ENCODE measurements around the gene ZFHX2.
A peak's percentile ranks its signal among the peaks of the same experiment; 100 is the strongest.
"Not testable (repeated sequence)": the region's sequence is repeated elsewhere in the genome, so short reads cannot be mapped to it uniquely, and the experiment has no call there.

The ZFHX2 gene

DNA sequence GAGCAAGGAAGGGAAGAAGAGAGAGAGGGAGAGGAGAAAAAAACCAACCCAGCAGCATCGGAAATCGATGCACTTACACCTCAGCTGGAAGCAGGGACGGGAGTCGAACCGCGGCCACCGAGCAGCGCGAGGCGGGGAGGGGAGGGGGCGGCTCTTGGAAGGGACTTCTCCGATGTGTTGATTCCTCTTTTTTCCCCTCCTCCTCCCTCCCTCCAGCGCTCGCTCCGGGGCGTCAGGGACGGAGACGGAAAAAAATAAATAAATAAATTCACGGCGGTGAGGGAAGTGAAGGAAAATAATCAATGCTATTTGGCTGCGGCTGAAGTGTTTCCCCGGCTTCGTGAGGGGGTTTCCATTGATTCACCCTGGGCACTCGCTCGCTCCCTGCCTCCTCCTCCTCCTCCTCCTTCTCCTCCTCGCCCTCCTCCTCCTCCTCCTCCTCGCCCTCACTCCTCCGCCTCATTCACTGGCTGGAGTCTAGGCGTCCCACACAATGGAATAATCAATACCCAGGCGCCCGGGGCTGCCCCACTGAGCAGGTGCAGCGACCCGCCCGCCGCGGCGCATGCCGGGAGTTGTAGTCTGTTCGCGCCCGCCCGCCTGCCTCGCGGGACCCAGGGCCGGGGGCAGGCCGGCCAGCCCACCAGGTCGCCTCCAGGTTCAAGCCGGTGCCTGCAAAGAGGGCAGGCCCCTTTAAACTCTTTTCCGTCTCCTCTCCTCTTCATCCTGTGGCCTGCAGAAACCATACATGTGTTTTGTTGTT is at the start of gene ZFHX2:
Gene ZFHX2 (minus strand): TSS at position 500 of the 763 bp plus-strand sequence. CDS start 16,440 bp downstream, outside the sequence.
- DNase-seq = peak; percentile 58

DNA sequence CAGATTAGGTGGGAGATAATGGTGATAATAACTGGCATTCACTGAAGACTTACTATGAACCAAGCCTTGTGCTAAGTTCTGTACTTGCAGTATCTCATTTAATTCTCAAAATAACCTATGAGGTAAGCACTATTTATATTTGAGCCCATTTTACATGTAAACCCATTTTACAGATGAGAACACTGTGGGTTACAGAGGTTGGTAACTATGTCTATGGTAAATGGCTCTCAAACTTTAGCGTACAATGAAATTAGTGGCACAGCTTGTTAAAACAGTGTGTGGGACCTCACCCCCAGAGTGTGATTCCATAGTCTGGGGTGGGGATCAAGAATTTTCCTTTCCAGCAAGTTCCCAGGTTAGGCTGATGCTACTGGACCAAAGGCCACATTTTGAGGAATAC is 49.2 kb upstream of the ZFHX2 start:
- no peak for DNase-seq

DNA sequence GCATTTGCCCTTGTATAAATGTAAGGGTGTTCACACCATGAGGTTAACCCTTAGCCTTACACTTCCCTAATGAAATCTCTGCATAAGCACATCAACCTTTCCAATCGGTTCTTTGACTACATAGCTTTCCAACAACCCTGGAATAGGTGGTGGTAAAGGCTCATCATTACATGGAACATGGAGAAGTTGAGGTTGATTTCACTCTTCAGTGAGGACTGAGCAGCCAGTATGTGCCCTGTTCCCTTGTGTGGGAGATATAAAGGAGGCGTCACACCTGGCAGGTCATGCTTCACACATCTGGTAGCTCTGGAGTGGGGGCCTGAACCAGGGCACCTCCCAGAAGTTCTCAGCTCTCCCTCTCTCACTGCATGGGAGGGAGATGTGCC is 48.8 kb upstream of the ZFHX2 start:
- DNase-seq = no peak

DNA sequence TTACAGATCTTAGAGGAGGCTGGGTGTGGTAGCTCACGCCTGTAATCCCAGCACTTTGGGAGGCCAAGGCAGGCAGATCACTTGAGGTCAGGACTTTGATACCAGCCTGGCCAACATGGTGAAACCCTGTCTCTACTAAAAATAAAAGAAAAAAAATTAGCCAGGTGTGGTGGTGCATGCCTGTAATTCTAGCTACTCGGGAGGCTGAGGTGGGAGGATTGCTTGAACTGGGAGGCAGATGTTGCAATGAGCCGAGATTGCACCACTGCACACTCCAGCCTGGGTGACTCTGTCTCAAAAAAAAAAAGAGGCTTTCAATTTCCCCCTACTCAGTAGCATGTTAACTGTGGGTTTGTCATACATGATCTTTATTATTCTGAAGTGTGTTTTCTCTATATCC is 42.6 kb upstream of the ZFHX2 start:
- DNase-seq = not testable (repeated sequence)

DNA sequence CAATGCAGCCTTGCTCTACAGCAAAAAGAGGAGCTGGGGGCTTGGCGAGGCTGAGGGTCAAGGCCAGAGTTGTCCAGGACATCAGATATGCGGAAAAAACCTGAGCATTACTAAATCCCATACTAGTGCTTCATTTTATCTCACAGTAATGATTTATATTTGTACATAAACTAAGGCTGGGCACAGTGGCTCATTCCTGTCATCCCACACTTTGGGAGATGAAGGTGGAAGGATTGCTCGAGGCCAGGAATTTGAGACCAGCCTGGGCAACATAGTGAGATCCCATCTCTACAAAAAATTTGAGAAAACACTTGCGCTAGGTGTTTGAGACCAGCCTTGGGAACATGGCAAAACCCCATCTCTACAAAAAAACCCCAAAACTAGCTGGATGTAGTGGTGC is 38.6 kb upstream of the ZFHX2 start:
- no peak for DNase-seq

DNA sequence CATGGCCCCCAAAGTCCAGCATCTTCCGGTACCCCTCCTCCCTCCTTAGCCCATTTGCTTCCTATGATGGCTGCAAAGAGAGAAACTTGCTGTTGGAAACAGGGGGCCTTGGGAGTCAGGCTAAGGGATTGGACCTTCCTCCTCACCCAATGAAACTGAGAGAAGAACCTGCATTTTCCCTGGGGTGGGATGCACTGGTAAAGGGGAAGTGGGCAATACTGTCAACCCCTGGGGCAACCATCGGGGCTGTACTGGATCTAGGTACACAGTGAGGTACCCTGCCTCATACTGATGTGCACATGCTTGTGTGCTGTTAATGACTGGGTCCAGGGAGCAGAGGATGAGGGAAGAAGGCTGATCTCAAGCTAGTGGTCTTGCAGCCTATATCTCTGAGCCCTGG is 38.0 kb upstream of the ZFHX2 start:
- DNase-seq = no peak

DNA sequence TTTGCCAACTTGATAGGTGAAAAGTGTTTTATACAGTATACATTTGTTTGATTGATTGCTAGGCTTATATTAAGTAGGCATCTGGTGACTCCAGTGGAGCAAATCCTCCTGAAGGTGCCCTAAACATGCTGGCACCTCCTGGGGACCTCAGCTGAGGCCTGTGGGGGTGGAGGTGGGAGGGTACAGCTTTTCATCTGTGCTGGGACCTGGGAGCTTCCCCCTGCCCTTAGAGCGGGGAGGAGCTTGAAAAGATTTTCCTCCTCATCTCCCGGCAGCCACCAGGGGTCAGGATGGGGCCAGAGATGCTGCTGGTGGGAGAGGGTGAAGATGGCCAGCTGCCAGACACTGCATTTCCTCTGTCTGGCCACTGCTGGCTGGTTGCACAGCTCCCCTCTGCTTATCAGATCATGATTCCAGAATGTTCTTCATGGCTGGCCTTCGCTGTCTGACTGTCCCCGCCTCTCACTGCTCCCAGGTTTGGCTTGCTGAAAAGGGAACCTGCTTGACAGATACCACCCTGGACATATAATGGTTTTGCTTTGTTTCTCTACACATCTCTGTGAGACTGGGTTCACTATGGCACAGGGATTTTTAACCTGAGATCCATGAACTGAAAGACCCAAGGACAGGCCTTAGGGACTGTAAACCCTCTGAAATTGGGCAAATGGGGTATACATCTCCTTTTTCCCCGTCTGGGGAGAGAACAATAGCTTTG is 37.5 kb upstream of the ZFHX2 start:
- peak; percentile 75 for DNase-seq

DNA sequence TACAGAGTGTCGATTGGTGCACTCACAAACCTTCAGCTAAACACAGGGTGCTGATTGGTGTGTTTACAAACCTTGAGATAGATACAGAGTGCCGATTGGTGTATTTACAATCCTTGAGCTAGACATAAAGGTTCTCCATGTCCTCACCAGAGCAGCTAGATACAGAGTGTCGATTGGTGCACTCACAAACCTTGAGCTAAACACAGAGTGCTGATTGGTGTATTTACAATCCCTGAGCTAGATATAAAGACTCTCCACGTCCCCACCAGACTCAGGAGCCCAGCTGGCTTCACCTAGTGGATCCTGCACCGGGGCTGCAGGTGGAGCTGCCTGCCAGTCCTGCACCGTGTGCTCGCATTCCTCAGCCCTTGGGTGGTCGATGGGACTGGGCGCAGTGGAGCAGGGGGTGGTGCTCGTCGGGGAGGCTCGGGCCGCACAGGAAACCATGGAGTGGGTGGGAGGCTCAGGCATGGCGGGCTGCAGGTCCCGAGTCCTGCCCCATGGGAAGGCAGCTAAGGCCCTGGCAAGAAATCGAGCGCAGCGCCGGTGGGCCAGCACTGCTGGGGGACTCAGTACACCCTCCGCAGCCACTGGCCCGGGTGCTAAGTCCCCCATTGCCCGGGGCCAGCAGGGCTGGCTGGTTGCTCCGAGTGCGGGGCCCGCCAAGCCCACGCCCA is 33.1 kb upstream of the ZFHX2 start:
- not testable (repeated sequence) for DNase-seq

DNA sequence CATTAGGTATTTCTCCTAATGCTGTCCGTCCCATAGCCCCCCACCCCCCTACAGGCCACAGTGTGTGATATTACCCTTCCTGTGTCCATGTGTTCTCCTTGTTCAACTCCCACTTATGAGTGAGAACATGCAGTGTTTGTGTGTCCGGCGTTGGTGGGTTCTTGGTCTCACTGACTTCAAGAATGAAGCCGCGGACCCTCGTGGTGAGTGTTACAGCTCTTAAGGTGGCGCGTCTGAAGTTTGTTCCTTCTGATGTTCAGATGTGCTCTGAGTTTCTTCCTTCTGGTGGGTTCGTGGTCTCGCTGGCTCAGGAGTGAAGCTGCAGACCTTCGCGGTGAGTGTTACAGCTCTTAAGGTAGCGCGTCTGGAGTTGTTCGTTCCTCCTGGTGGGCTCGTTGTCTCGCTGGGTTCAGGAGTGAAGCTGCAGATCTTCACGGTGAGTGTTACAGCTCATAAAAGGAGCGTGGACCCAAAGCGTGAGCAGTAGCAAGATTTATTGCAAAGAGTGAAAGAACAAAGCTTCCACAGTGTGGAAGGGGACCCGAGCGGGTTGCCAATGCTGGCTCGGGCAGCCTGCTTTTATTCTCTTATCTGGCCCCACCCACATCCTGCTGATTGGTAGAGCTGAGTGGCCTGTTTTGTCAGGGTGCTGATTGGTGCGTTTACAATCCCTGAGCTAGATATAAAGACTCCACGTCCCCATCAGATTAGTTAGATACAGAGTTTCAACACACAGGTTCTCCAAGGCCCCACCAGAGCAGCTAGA is 32.4 kb upstream of the ZFHX2 start:
- DNase-seq = not testable (repeated sequence)

DNA sequence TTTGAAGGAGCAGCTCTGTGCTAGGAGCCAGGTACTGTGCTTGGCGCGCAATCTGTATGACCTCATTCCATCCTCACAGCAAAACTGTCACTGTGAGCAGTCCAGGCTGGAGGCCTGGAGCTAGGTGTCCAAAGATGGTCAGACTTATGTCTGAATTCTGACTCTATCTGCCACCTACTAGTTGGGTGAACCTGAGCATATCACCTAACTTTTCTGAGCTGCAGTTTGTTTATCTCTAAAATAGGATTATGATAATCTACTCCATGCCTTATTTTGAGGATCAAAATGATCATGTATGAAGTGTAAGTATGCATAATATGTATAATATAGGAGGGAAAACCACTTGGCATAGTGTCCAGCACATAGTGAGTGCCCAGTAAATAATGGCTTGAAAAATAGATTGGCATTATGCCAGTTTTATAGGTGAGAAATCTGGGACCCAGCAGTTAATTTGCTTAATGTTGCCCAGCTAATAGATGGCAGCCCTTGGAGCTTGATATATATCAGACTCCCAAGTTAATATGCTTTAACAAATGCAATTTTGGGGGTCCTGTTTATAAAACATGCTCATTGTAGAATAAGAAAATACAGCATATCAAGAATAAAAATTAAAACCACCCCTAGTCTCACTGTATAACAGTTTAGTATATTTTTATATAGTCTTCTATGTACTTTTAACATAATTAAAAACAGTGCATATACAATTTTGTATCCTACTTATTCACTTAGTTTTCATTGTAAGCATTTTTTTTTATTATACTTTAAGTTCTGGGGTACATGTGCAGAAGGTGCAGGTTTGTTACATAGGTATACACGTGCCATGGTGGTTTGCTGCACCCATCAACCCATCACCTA is 31.6 kb upstream of the ZFHX2 start:
- no peak for DNase-seq

DNA sequence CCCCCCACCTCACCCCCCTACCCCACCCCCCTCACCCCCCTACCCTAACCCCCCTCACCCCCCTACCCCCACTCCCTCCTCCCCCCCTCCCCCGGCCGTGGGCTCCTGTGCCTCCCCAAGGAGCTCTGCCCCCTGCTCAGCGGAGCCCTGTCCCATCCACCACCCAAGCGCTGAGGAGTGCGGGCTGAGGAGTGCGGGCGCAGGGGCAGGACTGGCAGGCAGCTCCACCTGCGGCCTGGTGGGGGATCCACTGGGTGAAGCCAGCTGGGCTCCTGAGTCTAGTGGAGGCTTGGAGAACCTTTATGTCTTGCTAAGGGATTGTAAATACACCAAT is 29.4 kb upstream of the ZFHX2 start:
- DNase-seq = no peak

DNA sequence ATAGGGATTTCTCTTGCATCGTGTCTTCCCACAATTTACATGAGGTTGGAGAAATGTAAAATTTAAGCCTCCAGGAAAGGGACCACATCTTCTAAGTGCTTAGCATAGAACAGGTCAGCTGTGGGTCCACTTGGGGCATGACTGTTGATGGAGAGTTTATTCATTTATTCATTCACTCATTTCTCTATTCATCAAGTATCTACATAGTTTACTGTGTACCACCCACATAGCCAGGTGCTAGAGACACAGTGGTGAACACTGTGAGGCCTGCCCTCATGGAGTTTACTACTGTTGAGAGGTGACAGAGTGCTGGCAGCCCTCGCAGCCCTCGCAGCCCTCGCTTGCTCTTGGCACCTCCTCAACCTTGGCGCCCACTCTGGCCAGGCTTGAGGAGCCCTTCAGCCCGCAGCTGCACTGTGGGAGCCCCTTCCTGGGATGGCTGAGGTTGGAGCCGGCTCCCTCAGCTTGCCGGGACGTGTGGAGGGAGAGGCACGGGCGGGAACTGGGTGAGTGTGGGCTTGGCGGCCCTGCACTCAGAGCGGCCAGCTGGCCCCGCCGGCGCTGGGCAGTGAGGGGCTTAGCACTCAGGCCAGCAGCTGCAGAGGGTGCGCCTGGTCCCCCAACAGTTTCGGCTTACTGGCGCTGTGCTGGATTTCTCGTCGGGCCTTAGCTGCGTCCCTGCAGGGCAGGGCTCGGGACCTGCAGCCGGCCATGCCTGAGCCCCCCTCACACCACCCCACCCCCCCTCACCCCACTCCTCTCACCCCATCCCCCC is 28.8 kb upstream of the ZFHX2 start:
- no peak for DNase-seq

DNA sequence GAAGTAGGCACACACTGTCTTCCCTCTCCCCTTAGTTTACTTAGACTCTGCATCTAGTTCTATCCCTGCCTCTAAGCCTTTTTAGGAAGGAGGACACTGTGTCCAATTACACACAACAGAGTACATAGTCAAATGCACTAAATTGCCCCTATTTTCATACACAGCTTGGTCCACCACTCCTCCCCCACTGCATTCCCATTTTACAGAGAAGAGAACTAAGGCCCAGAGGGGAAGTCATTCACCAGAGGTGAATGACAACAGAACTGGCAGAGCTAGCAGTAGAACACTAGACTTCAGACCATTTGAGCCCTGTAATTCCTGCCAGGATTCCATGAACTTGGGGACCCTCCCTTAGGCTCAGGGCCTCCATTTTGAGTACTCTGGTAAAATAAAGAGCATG is 28.2 kb upstream of the ZFHX2 start:
- DNase-seq = no peak

DNA sequence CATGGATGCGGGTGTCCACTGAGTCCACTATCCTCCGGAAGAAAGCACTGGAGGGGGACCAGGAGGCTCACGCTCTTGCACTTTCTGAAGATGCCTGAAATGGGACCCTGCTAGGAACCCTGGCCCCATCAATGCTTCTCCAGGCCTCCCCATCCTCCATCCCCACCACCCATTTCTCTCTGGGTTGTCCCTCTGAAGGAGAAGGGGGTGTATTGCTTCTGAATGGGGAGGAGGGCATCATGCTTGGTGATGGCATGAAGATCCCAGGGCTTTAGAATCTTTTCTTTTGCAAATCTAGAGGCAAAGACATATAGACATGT is 27.7 kb upstream of the ZFHX2 start:
- no peak for DNase-seq

DNA sequence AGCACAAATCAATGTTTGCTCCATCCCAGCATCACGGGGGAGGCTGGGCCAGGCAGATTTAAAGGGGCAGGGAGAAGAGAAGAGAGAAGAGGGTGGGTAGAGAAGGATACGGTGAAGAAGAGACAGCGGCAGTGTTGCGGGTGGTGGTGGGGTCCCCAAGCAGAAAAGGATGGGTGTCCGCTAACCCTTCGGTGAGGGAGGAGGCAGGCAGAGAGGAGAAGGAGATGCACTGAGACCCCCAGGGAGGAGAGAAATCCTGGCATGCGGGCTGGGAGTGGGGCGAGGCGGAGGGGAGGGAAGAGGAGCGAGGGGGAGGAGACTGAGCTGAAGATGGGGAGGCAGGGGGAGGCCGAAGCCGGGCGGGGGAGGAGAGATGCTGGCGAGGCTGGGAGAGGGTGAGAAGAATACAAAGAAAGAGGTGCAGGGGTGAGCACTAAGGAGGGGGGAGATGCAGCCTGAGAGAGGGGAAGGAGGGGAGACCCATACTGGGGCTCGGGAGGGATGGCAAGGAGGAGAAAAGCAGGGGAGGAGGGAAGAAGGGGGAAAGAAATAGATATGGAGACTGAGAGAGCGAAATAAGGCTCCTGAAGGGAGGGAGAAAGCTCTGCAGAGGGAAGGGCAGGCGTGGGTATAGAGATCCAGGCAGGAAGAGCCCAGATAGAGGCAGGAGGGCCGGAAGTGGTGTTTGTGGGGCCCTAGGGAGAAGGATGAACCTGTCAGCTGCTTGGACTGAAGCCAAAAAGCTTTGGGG is 27.2 kb upstream of the ZFHX2 start, which contains the start of gene JPH4:
Gene JPH4 (minus strand): TSS at position 231 of the 751 bp plus-strand sequence. CDS start 1,337 bp downstream, outside the sequence.
- no peak for DNase-seq

DNA sequence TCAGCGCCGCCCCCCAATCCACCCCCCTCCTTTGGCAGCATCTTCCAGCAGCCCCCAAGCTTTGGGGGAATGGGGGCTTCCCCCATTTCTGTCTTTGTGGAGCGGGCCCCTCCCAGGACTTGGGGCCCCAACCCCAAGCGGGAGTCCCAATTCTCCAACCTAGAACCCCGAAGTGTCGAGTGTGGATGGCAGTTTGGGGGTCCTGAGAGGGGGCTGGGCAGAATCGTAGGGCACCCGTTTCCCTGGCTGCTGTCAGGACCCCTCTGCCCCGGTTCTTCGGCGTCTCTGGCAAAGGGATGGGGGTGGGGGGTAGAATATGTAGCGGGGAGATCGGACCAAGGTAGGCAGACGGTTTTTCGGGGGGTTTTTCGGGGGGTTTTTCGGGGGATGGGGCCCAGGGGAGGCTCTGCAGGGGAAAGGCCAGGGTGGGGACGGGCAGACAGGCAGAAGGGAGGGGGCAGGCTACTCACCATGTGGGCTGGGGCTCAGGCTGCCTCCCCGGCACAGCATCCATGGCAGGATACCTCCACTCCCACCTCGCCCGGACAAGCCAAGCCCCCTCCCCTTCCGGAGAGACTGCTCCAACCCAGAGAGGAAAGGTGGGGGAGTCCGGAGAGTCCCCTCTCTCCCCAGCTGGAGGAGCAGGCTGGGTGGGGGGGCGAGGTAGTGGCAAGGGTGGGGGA is 26.3 kb upstream of the ZFHX2 start:
- DNase-seq = no peak

DNA sequence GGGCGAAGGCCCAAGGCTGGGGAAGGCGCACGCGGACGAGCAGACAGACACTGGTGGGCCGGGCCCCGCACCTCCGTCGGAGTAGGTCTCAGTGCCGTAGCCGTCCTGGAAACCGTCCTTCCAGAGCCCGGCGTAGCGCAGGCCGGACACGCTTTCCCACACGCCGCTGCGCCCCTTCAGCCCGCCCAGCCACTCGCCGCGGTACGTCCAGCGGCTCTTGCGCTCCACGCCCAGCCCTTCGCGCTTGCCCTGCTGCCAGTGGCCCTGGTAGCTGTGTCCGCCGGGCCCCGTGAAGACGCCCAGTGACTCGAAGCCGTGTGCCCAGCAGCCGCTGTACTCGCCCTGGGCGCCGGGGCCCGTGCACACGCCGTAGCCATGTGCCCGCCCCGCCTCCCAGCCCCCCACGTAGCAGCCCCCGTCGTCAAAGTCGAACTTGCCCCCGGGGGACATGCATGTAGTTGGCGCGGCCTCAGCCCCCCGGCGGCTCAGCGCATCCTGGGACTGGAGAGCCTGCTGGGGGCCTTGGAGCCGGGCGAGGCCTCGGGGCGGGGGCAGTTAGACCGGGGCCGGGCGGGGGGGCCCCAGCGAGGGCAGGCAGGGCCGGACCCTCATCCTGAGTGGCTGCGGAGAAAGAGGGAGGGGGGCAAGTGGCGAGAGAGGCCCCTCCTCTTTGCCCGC is 25.6 kb upstream of the ZFHX2 start:
- no peak for DNase-seq

DNA sequence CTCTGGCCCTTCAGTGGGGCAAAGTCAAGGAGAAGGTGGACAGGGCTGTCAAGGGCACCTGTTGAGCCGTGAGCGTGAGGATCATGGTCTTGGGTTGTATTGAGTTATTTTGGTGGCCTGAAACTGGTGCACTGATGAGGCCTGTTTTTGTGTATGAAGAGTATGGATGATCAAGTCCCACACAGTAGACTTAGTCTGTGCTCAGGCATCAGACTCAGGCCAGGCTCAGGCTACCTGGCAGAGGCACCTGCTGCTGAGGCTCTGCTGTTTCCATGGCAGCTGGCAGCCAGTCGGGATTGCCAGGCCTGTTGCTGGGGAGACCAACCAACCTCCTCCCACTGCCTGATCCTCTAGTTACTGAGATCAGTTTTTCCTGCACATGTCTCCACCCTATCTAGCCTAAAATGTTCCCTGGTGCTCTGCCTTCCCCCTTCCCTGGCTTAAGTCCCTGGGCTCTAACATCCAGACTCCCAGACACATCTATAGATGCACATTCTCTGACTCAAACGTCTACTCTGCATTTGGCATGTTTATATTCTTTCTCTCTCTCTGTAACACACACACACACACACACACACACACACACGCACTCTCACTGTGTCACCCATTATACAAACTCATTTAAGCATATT is 21.9 kb upstream of the ZFHX2 start:
- DNase-seq = no peak

DNA sequence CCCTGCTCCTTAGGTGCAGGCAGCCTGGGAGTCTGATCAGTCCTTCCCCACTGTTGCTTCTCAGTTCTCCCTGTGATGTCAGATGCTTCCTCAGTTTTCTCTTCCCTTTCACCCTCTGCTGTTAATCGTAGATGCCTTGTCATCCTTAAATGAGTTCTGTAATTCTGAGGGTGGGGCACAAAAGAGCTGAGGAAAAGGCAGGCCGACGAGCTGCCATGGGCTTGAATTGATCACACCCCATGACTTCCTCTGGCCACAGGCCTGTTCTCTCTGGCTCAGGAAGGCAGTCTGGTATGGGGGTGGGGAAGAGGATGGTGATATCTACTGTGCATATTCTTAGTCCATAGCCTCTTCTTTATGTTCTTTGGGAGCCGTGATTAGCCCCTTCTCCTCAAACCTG is 21.3 kb upstream of the ZFHX2 start:
- DNase-seq = no peak

Data from HCEC 1CT (cell line).